ENCODE measurements around the gene EIF3I. TPM values are rescaled to one million over a fixed set of nuclear protein-coding genes. Genes with fewer than 3 reads are reported as not detected.

The EIF3I gene
- total RNA-seq, 4 donors from 2014 or later, result 43.8 to 122 (median 114) TPM

- TF ChIP-seq POLR2A (IDR thresholded peaks at IDR 0.05), result peak; percentile 40
- no peak for TF ChIP-seq CTCF (IDR thresholded peaks at IDR 0.05)
- no peak for TF ChIP-seq EP300 (IDR thresholded peaks at IDR 0.05; ENCODE audit: low read depth)
- peak in 2 of 3 donors; percentile 51 to 58 for TF ChIP-seq POLR2AphosphoS5 (IDR thresholded peaks at IDR 0.05)
- no peaks in the 10 kb centered on the region for H3K36me3 ChIP-seq
- 54 to 68% methylated on average over 3 to 9 of the region's 9 CpGs for WGBS, 2 donors (ENCODE audit: low coverage in 1 of 2)
- in situ Hi-C loops (cut with MboI; ENCODE audit: low pct_ligation_motif_present in 1 of 4, low pct_unique_long_range_greater_than_20kb in 1 of 4, low sequenced_read_pairs in 3 of 4) (no loop called here), intact Hi-C loops (cut with DNase I; ENCODE audit: low total_unique reads) (no loop called here)
- peaks cover 0 to 25% (median 11%) of the 10 kb centered on the region in 4 donors for H3K4me1 ChIP-seq
- no peaks in the 10 kb centered on the region for H3K9me3 ChIP-seq
- H3K27ac ChIP-seq, result peak overlapping the region; percentile 67 to 79 (median 76)
- peak; percentile 79 for DNase-seq
- no peak overlapping the region for H3K4me3 ChIP-seq
- H3K27me3 ChIP-seq, result no peaks in the 10 kb centered on the region
Measured at GRCh38 chr1:32249831-32250525, 27.8 kb downstream of the EIF3I start.

GRCh38 chr1:32250893-32251716 is 28.9 kb downstream of the EIF3I start, which contains the start of gene LCK:
Gene LCK (plus strand): TSS chr1:32251265. CDS start chr1:32274330, 23,065 bp downstream.
- no peaks in the 10 kb centered on the region for H3K9me3 ChIP-seq
- in situ Hi-C loops (cut with MboI; ENCODE audit: low pct_ligation_motif_present in 1 of 4, low pct_unique_long_range_greater_than_20kb in 1 of 4, low sequenced_read_pairs in 3 of 4), result no loop called here
- WGBS, 2 donors (ENCODE audit: low coverage in 1 of 2), result 73% methylated on average over 25 of the region's 25 CpGs; no CpG with 5 or more reads in 1 of the 2 donors
- H3K27me3 ChIP-seq, result no peaks in the 10 kb centered on the region
- DNase-seq, result peak; percentile 42
- H3K4me1 ChIP-seq, result peaks cover 0 to 25% (median 11%) of the 10 kb centered on the region in 4 donors
- H3K36me3 ChIP-seq, result no peaks in the 10 kb centered on the region
- intact Hi-C loops (cut with DNase I; ENCODE audit: low total_unique reads), result no loop called here
- TF ChIP-seq POLR2A (IDR thresholded peaks at IDR 0.05) (peak; percentile 61), CTCF (IDR thresholded peaks at IDR 0.05) (no peak)
- H3K27ac ChIP-seq, result peak within 1 kb of the TSS; percentile 67 to 79 (median 76)
- H3K4me3 ChIP-seq, result peak within 1 kb of the TSS in 2 of 4 donors; percentile 13 to 30

GRCh38 chr1:32255072-32256071 is 33.2 kb downstream of the EIF3I start:
- in situ Hi-C loops (cut with MboI; ENCODE audit: low pct_ligation_motif_present in 1 of 4, low pct_unique_long_range_greater_than_20kb in 1 of 4, low sequenced_read_pairs in 3 of 4), result no loop called here

More at GRCh38 chr1:32255072-32256071, 33.2 kb downstream of the EIF3I start:
- intact Hi-C loops (cut with DNase I; ENCODE audit: low total_unique reads), result no loop called here
- H3K4me3 ChIP-seq, result no peak overlapping the region
- 64 to 76% methylated on average over 9 to 10 of the region's 10 CpGs for WGBS, 2 donors (ENCODE audit: low coverage in 1 of 2)
- H3K36me3 ChIP-seq, result no peaks in the 10 kb centered on the region
- DNase-seq, result no peak
- TF ChIP-seq CTCF (IDR thresholded peaks at IDR 0.05), result no peak
- no peak for TF ChIP-seq POLR2A (IDR thresholded peaks at IDR 0.05)
- TF ChIP-seq POLR2AphosphoS5 (IDR thresholded peaks at IDR 0.05), result no peak
- peak overlapping the region in 2 of 4 donors; percentile 33 to 78 for H3K27ac ChIP-seq
- peaks cover 0 to 3% (median 0%) of the 10 kb centered on the region in 4 donors for H3K4me1 ChIP-seq
- H3K27me3 ChIP-seq, result no peaks in the 10 kb centered on the region
- no peaks in the 10 kb centered on the region for H3K9me3 ChIP-seq
